ENCODE measurements around the gene THTPA.

THTPA gene

DNA sequence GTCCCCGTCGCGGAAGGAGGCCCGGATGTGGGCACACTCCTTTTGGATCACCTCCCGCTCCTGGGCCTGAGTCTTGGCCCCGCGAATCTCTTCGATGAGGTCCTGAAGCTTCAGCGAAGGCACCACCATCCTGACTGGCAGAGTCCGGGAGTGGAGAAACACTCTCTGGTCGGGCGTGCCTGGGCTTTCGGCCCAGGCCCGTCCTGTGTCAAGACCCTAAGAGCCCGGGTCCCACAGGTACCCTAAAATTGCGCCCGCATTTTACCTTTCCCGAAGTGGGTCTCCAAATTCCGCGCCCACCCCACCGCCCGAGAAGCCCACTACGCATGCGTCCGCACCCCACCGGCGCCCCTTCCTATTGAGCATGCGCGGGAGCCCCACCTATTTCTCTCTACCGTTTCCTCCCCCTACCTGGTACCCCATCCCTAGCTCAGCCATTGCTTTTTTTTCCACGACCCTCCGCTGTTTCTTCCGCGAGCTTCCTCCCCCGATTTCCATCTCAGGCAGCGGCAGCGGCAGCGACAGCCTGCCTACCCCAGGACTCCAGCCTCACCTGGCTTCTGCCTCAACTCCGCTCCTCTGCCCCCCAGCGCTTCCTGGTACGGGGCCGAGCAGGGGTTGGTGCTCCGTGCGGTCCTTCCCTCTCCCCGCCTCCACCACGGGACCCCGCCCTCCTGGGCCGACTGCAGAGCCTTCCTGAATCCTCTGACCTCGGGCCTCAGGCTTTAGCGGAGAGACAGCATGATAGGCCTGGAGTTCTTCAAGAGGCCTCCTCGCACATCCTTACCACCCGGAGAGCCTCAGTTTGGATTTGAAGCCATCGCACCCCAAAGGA, 11.3 kb downstream of the THTPA start, which contains the start of gene AP1G2:
Gene AP1G2, minus strand, starts transcription at position 606 of the 835 bp plus-strand sequence. Its CDS starts 477 bp downstream, at position 129.
- DNase-seq (ENCODE audit: low spot score) = peak; percentile 88

DNA sequence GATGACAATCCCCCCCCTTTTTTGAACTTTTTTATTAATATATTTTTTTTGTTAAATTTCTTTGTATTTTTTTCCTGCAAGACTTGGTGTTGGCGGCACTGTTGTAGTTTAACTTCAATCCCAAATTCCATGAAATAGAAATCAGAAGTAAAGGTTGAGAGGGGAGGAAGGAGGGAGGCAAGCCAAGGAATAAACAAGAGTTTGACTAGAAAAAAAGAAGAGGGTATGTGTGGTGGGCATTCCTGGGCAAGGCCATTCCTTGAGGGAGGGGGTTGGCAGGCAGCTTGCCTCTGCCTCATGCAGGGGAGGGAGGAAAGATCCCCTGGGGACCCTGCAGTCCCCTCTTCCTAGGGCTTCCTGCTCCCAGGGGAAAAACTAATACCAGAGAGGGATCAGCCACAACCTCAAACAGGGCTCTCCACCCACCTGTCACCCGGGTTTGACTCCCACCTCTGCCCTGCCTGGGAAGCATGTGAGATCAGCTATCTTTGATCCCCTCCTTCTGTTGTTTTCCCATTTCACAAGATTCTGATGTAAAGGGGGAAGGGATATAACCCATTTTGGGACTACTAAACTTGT, 12.0 kb downstream of the THTPA start:
- DNase-seq (ENCODE audit: low spot score) = peak; percentile 81

- DNase-seq (ENCODE audit: low spot score) = peak; percentile 67
Observed at GRCh38 chr14:23568600-23569331, 12.7 kb downstream of the THTPA start.

DNA sequence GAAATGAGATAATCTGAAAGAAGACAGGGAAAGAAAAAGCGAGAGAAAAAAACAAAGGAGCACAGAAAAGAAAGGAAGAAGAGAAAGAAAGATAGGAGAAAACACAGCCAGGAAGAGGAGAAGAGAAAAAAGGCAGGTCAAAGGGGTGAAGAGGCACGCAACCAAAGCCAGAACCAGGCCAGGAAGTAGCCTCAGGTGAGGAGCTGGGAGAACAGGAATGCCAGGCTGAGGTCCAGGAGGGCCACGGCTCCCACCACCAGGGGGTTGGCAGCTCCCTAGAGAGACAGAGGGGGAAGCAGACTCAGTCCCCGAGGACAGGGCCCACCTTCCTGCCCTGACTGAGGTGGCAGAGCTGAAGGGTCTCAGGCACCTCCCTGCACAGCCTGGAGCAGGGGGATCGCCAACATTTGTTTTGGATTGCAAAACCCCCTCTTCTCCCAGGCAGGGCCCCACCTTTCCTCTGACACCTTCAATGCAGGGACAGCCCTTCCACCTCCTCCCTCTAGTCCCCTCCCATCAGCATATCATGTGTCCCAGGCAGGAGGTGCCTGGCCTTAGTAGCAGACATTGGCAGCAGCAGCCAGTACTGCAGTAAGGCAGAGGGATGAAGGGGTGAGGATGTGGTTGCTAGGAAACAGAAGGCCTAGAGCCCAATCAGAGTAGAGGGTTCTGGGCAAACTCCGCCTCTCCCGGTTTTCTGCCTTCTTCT, 13.5 kb downstream of the THTPA start:
- DNase-seq (ENCODE audit: low spot score) = peak; percentile 64

DNA sequence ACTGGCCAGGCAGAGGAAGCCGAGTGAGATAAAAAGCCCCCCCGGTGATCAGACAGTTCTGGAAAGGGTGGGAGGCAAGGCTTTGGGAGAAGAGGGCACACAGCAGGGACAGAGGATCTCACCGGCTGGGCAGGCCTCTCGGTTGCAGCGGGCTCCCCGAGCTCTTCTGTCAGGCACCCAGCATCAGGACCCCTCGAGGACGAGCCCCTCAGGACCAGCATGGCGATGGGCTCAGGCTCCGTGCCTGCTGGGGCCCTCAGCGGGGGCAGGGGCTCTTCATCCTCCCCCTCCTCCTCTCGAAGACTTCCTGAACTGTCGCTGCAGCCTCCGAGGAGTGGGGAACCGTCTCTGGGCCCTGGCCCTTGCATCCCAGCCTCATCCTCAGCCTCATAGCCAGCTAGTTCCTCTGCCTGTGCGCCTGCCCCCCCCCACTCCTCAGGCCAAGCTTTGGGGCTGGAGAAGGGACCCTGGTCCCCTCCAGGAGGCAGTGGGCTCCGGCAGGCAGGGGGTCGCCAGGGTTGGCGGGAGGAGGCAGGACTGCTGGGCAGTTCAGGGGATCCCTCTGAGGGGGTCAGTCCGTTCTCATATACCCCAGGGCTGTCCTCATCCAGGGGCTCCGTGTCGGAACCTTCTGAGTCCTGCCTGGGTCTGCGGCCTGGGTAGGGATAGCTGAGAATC, 14.9 kb downstream of the THTPA start:
- no peak for DNase-seq (ENCODE audit: low spot score)

DNA sequence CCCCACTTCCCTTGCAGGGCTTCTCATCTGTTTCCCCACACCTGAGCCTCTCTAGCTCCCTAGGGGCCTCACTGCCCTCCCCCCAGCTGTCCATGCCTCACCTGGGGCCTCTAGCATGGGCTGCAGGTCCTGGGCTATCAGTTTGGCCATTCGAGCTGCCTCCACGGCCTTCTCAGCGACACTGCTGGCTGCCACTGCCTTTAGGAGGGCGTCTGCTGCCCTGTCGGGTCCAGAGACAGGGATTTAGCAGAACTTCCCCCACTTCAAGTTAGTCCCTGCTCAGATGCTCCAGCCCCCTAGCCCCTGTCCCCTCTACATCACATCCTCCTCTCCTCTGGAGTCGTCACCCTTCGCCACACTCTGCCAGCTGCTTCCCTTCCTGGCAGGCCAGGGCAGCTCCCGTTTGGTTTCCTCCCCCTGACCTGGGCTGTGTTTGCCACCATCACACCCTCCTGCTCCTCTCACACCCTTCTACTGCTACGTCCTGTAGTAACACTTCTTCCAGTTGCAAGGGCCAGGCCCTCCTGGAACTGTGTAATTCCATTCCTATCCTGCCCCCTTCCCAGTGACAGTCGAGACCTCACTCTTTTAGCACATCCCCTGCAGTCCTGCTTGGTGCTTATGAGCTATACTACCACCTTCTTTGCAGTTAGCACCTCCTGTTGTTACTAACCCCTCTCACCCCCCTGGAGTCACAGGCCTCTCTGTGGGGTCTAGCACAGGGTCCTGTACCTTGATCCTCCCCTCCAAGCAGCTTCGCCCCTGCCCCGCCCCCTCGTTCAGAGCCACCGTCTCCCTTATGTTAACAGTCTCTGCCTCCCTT, 15.8 kb downstream of the THTPA start:
- DNase-seq (ENCODE audit: low spot score) = no peak

DNA sequence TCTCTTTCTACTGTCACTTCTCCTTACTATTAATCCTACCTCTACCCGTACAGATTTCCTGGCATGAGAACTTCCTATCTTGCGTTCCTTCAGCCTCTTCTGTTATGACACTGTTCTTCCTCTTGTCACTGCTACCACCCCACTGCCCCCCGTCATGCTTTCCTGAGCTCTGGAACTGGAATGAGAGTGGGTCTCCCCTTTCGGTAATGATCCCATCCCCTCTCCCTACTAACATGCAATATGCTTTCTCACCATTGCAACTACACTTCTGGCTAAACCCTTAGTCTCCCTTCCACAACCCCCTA, 16.4 kb downstream of the THTPA start:
- DNase-seq (ENCODE audit: low spot score) = no peak

DNA sequence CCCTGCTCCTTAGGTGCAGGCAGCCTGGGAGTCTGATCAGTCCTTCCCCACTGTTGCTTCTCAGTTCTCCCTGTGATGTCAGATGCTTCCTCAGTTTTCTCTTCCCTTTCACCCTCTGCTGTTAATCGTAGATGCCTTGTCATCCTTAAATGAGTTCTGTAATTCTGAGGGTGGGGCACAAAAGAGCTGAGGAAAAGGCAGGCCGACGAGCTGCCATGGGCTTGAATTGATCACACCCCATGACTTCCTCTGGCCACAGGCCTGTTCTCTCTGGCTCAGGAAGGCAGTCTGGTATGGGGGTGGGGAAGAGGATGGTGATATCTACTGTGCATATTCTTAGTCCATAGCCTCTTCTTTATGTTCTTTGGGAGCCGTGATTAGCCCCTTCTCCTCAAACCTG, 16.8 kb downstream of the THTPA start:
- peak; percentile 3 for DNase-seq (ENCODE audit: low spot score)

GRCh38 chr14:23573384-23574015, 17.4 kb downstream of the THTPA start:
- peak; percentile 18 for DNase-seq (ENCODE audit: low spot score)

DNA sequence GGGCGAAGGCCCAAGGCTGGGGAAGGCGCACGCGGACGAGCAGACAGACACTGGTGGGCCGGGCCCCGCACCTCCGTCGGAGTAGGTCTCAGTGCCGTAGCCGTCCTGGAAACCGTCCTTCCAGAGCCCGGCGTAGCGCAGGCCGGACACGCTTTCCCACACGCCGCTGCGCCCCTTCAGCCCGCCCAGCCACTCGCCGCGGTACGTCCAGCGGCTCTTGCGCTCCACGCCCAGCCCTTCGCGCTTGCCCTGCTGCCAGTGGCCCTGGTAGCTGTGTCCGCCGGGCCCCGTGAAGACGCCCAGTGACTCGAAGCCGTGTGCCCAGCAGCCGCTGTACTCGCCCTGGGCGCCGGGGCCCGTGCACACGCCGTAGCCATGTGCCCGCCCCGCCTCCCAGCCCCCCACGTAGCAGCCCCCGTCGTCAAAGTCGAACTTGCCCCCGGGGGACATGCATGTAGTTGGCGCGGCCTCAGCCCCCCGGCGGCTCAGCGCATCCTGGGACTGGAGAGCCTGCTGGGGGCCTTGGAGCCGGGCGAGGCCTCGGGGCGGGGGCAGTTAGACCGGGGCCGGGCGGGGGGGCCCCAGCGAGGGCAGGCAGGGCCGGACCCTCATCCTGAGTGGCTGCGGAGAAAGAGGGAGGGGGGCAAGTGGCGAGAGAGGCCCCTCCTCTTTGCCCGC, 21.1 kb downstream of the THTPA start:
- DNase-seq (ENCODE audit: low spot score) = peak; percentile 42

DNA sequence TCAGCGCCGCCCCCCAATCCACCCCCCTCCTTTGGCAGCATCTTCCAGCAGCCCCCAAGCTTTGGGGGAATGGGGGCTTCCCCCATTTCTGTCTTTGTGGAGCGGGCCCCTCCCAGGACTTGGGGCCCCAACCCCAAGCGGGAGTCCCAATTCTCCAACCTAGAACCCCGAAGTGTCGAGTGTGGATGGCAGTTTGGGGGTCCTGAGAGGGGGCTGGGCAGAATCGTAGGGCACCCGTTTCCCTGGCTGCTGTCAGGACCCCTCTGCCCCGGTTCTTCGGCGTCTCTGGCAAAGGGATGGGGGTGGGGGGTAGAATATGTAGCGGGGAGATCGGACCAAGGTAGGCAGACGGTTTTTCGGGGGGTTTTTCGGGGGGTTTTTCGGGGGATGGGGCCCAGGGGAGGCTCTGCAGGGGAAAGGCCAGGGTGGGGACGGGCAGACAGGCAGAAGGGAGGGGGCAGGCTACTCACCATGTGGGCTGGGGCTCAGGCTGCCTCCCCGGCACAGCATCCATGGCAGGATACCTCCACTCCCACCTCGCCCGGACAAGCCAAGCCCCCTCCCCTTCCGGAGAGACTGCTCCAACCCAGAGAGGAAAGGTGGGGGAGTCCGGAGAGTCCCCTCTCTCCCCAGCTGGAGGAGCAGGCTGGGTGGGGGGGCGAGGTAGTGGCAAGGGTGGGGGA, 21.8 kb downstream of the THTPA start:
- DNase-seq (ENCODE audit: low spot score) = peak; percentile 30

- DNase-seq (ENCODE audit: low spot score) = peak; percentile 27
Observed at GRCh38 chr14:23578560-23579310, 22.7 kb downstream of the THTPA start, which contains the start of gene JPH4. JPH4 (minus strand) TSS chr14:23578790; CDS start chr14:23577453, 1,337 bp downstream.

DNA sequence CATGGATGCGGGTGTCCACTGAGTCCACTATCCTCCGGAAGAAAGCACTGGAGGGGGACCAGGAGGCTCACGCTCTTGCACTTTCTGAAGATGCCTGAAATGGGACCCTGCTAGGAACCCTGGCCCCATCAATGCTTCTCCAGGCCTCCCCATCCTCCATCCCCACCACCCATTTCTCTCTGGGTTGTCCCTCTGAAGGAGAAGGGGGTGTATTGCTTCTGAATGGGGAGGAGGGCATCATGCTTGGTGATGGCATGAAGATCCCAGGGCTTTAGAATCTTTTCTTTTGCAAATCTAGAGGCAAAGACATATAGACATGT, 23.2 kb downstream of the THTPA start:
- DNase-seq (ENCODE audit: low spot score) = no peak

DNA sequence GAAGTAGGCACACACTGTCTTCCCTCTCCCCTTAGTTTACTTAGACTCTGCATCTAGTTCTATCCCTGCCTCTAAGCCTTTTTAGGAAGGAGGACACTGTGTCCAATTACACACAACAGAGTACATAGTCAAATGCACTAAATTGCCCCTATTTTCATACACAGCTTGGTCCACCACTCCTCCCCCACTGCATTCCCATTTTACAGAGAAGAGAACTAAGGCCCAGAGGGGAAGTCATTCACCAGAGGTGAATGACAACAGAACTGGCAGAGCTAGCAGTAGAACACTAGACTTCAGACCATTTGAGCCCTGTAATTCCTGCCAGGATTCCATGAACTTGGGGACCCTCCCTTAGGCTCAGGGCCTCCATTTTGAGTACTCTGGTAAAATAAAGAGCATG, 23.7 kb downstream of the THTPA start:
- peak; percentile 4 for DNase-seq (ENCODE audit: low spot score)

GRCh38 chr14:23580152-23580926, 24.3 kb downstream of the THTPA start:
- DNase-seq (ENCODE audit: low spot score) = no peak

GRCh38 chr14:23580948-23581281, 24.8 kb downstream of the THTPA start:
- peak; percentile 22 for DNase-seq (ENCODE audit: low spot score)

GRCh38 chr14:23582906-23583760, 27.1 kb downstream of the THTPA start:
- DNase-seq (ENCODE audit: low spot score) = peak; percentile 12

Measured in D341Med (cell line).